Panc1 (cell line): ENCODE results near the gene CEP128. TPM values are rescaled to one million over a fixed set of nuclear protein-coding genes. Genes with fewer than 3 reads are reported as not detected.

ENCODE experiments used
- ATAC-seq: fragments of 200-7000 bp; cut with Tn5 transposase; 2 replicates; pipeline ENCODE4 v1.9.1; 2020; ENCODE audit warnings: mild to moderate bottlenecking, moderate library complexity
- BruUV-seq: library from RNA; stranded (reverse); fragments of 400-500 nt; replicated peaks from 2 replicates; lab custom pipeline; 2021; lab: Mats Ljungman, UMichigan
- CTCF ChIA-PET: fragments of 300-600 bp; sonication (Branson Sonifier 250); formaldehyde crosslinking; loops from one replicate; lab custom pipeline; 2022; ENCODE audit warnings: antibody characterized with exemption; lab: Charles Lee
- POLR2A ChIA-PET: fragments of 300-600 bp; sonication (Branson Sonifier 250); formaldehyde crosslinking; loops from one replicate; lab custom pipeline; 2022; ENCODE audit warnings: antibody characterized with exemption; lab: Charles Lee
- DNase-seq: peaks from one replicate; pipeline ENCODE4 v3.0.0-alpha.2; 2010; ENCODE audit warnings: low read depth, low spot score
- H3K27ac ChIP-seq: 2 replicates; pipeline ENCODE4 v1.5.1; 2011; ENCODE audit warnings: mild to moderate bottlenecking, low read length, inconsistent platforms
- H3K27me3 ChIP-seq: fragments of 200-500 bp; sonication (Bioruptor generic); 2 replicates; pipeline ENCODE4 v1.6.0; 2014; ENCODE audit warnings: low read length, inconsistent platforms; ENCODE audit not compliant: control insufficient read depth, insufficient read depth
- H3K36me3 ChIP-seq: fragments of 200-500 bp; sonication (Bioruptor generic); 2 replicates; pipeline ENCODE4 v1.5.1; 2014; ENCODE audit warnings: inconsistent platforms, mild to moderate bottlenecking, low read length, moderate library complexity; ENCODE audit not compliant: control insufficient read depth, insufficient read depth
- H3K4me1 ChIP-seq: 2 replicates; pipeline ENCODE4 v1.5.1; 2011; ENCODE audit warnings: inconsistent platforms, mild to moderate bottlenecking, low read length, moderate library complexity; ENCODE audit not compliant: control insufficient read depth, insufficient read depth
- H3K4me3 ChIP-seq, 2 experiments: 2 replicates each; pipeline ENCODE4 v1.5.1; 2011 to 2012; ENCODE audit warnings: low read depth in 2 of 2, low read length in 2 of 2, mild to moderate bottlenecking in 2 of 2, inconsistent platforms in 1 of 2, moderate library complexity in 1 of 2
- H3K9me3 ChIP-seq: fragments of 200-500 bp; sonication (Bioruptor generic); 2 replicates; pipeline ENCODE4 v1.5.1; 2014; ENCODE audit warnings: low read depth, mild to moderate bottlenecking, inconsistent platforms, low read length, moderate library complexity; ENCODE audit not compliant: control insufficient read depth, insufficient read depth
- CTCF ChIP-seq: fragments of 450-650 bp; IDR thresholded peaks from 2 replicates; pipeline ENCODE4 v1.5.1; 2017; ENCODE audit warnings: mild to moderate bottlenecking
- POLR2AphosphoS5 ChIP-seq: IDR thresholded peaks from 2 replicates; pipeline ENCODE4 v1.6.1; 2012; ENCODE audit warnings: mild to moderate bottlenecking, low read depth, low read length, moderate library complexity
- REST ChIP-seq, 2 experiments: IDR thresholded peaks; 2 replicates each; pipeline ENCODE4 v1.6.1; 2011 to 2012; ENCODE audit warnings: low read depth in 2 of 2, control low read depth in 1 of 2, low read length in 1 of 2, mild to moderate bottlenecking in 1 of 2, moderate library complexity in 1 of 2; ENCODE audit not compliant: insufficient read depth in 1 of 2
- SIN3A ChIP-seq: IDR thresholded peaks from 2 replicates; pipeline ENCODE4 v1.6.1; 2012; ENCODE audit warnings: low read depth, mild to moderate bottlenecking, low read length, moderate library complexity, borderline replicate concordance; ENCODE audit not compliant: insufficient read depth
- TCF7L2 ChIP-seq: IDR thresholded peaks from 2 replicates; pipeline ENCODE4 v1.6.1; 2011; ENCODE audit warnings: mild to moderate bottlenecking, low read depth, low read length, inconsistent platforms
- in situ Hi-C: cut with HindIII; loops from 2 replicates; pipeline ENCODE4 v1.10.0; 2016; ENCODE audit warnings: low sequenced_read_pairs, low pct_unique_long_range_greater_than_20kb
- intact Hi-C: fragments of 100-400 bp; cut with micrococcal nuclease; formaldehyde crosslinking; loops from one replicate; pipeline ENCODE4 v1.10.0; 2022; ENCODE audit not compliant: unreplicated experiment
- total RNA-seq: library from RNA; stranded (reverse); gene quantifications from one replicate; pipeline ENCODE4 v1.2.1, GENCODE V29; 2021; ENCODE audit not compliant: unreplicated experiment

The CEP128 gene
- total RNA-seq, 1 experiment from 2014 or later = 9.3 TPM

- H3K9me3 ChIP-seq = no peaks in the 10 kb centered on the region
- TF ChIP-seq CTCF (no peak), REST (IDR thresholded peaks at IDR 0.05; ENCODE audit: insufficient read depth in 1 of 2, low read depth in 2 of 2, low read length in 1 of 2) (no peak), TCF7L2 (no peak), SIN3A (no peak), POLR2AphosphoS5 (no peak)
- no peak overlapping the region for H3K4me3 ChIP-seq
- no peak overlapping the region for H3K27ac ChIP-seq
- intact Hi-C loops (no loop called here), in situ Hi-C loops (no loop called here)
- no TSS peak for BruUV-seq
- no peaks in the 10 kb centered on the region for H3K4me1 ChIP-seq
- no peaks in the 10 kb centered on the region for H3K27me3 ChIP-seq
- DNase-seq (no peak), ATAC-seq (no peak)
- POLR2A ChIA-PET = no interaction called here
- H3K36me3 ChIP-seq = no peaks in the 10 kb centered on the region
- CTCF ChIA-PET = no interaction called here
Observed at GRCh38 chr14:80718940-80719339, 222.6 kb downstream of the CEP128 start.

- TF ChIP-seq REST (IDR thresholded peaks at IDR 0.05; ENCODE audit: insufficient read depth in 1 of 2, low read depth in 2 of 2, low read length in 1 of 2) (no peak), SIN3A (no peak), POLR2AphosphoS5 (no peak), CTCF (no peak), TCF7L2 (no peak)
- Histone ChIP-seq H3K27me3 (no peaks in the 10 kb centered on the region), H3K36me3 (no peaks in the 10 kb centered on the region), H3K4me1 (no peaks in the 10 kb centered on the region), H3K27ac (no peak overlapping the region), H3K4me3 (no peak overlapping the region), H3K9me3 (no peaks in the 10 kb centered on the region)
- no TSS peak for BruUV-seq
- ATAC-seq (no peak), DNase-seq (no peak)
- POLR2A ChIA-PET = no interaction called here
- CTCF ChIA-PET = no interaction called here
- intact Hi-C loops = no loop called here
- in situ Hi-C loops = no loop called here
Observed at GRCh38 chr14:80714474-80714873, 227.1 kb downstream of the CEP128 start.
